Muscle of back (tissue), 13 donors: ENCODE data around the gene UBL3. TPM values are rescaled to one million over a fixed set of nuclear protein-coding genes. Genes with fewer than 3 reads are reported as not detected.

ENCODE experiments used
- DNase-seq, 3 donors: peaks; one replicate each; pipeline versions ENCODE4 v3.0.0 to v3.0.0-alpha.2; 2013
- long read RNA-seq, 9 donors: transcript quantifications; one replicate each; lab custom pipeline, GENCODE V29; 2026
- polyA plus RNA-seq, 10 donors: library from polyadenylated mRNA; unstranded; fragments of 120-200 nt; gene quantifications; one replicate each; pipeline ENCODE4 v1.2.1, GENCODE V29; 2013; ENCODE audit not compliant: insufficient read length in 10 of 10

UBL3 gene, protein sequence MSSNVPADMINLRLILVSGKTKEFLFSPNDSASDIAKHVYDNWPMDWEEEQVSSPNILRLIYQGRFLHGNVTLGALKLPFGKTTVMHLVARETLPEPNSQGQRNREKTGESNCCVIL
- 10 to 100 TPM; 28.6 to 32.0 (median 30.0) TPM for polyA plus RNA-seq
- long read RNA-seq, donor 1, full-length matches to known transcripts: 12 of 12 reads
- long read RNA-seq, donor 1, partial matches to known transcripts: 0 of 12 reads
- long read RNA-seq, donor 1, other reads (novel, unspliced or antisense): 0 of 12 reads
- long read RNA-seq, donor 2, full-length matches to known transcripts: 10 of 10 reads
- long read RNA-seq, donor 2, partial matches to known transcripts: 0 of 10 reads
- long read RNA-seq, donor 2, other reads (novel, unspliced or antisense): 0 of 10 reads
- long read RNA-seq, donor 3: 0 reads
- long read RNA-seq, donor 4, full-length matches to known transcripts: 3 of 3 reads
- long read RNA-seq, donor 4, partial matches to known transcripts: 0 of 3 reads
- long read RNA-seq, donor 4, other reads (novel, unspliced or antisense): 0 of 3 reads
- long read RNA-seq, donor 5, full-length matches to known transcripts: 10 of 10 reads
- long read RNA-seq, donor 5, partial matches to known transcripts: 0 of 10 reads
- long read RNA-seq, donor 5, other reads (novel, unspliced or antisense): 0 of 10 reads
- long read RNA-seq, donor 6, full-length matches to known transcripts: 20 of 20 reads
- long read RNA-seq, donor 6, partial matches to known transcripts: 0 of 20 reads
- long read RNA-seq, donor 6, other reads (novel, unspliced or antisense): 0 of 20 reads
- long read RNA-seq, donor 7, full-length matches to known transcripts: 10 of 10 reads
- long read RNA-seq, donor 7, partial matches to known transcripts: 0 of 10 reads
- long read RNA-seq, donor 7, other reads (novel, unspliced or antisense): 0 of 10 reads
- long read RNA-seq, donor 8, full-length matches to known transcripts: 8 of 8 reads
- long read RNA-seq, donor 8, partial matches to known transcripts: 0 of 8 reads
- long read RNA-seq, donor 8, other reads (novel, unspliced or antisense): 0 of 8 reads
- long read RNA-seq, donor 9: 0 reads

DNA sequence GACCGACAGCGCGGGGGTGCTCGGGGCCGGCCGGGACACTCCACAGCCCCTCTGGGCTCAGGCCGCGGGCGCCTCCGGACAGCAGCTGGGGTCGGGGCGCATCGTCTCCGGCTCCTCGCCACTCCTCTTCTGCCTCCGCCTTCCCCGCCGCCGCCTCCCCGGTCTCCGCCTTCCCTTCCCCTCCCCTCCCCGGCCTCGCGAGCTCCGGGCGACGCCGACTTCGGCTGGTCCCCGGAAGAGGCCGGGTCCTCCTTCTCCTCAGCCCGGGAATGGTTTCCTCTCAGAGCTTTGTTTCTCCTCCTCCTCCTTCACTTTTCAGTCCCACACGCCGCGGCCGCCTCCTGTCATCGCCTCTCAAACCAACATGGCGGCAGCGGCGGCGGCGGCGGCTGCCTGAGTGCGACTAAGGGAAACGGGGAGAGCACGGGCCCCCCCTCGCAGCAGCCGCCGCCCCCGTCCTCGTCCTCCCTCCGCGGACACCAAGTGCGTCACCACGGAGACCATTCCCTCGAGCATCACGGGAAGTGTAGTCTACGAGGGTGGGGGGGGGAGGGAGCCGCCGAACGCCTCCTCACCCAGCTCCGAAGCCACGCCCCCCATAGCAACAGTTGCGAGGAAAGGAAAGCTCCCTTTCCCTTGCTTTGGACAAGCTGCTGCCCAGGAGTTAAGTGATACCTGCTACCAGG lies at the start of gene UBL3:
TSS of gene UBL3 (minus strand) at position 405 of the 686 bp plus-strand sequence. CDS start 1,079 bp downstream, outside the sequence.
- peak; percentile 98 to 100 (median 99) for DNase-seq

DNA sequence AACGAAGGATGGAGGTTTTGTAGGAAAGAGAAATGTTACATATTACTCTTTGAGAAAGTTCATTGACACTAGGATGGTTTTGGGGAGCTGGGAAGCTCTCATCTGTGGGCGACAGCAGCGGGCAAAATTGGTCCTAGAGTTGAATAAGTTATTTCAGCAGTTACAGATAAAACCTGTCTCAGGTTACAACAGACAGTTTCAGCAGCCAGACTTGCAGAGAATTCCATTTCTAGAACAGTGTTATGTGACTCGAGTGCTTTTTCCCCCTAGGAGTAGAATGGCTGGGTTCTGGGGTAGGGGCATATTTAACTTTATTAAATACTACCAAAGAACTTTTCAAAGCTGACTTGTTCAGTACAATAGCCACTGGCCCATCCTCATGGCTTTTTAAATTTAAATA lies 46.7 kb upstream of the UBL3 start:
- DNase-seq: no peak

DNA sequence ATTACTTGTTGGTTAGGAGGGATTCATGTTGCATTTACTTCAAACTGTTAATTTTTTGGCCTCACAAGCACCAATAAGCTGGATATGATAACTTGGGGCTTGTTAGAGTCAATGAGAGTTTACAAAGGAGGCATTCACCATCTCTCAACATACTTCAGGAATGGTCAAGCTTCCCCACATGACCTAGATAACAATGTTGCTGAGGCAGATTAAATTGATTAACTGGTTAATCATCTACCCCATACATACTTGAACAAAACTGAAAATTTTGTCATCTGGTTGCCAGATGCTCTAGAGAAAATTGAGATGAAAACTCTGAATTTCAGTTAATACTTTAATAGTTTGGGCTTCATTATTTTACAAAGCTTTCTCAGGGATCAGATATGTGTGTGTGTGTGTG lies 43.0 kb upstream of the UBL3 start:
- DNase-seq: no peak

DNA sequence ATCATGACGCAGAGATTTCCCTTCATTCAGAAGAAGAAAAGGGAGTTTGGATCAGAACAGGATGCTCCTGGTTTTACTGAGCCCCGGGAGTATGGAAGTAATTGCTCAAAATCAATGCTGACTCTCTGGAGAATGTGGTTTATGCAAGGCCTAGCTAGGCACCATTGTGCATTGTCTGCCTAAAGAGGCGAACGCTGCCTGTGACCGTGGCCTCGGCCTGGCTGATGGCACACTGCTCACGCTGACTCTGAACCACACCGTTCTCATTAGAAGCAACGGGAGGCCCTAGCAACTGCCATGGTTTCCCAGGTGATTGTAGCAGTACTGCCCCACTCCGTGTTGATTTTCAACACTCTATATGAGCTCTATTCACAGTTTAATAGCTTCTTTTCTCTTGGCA lies 41.7 kb upstream of the UBL3 start:
- no peak for DNase-seq

- DNase-seq: no peak
Measured at GRCh38 chr13:29889111-29889510, 38.7 kb upstream of the UBL3 start.

DNA sequence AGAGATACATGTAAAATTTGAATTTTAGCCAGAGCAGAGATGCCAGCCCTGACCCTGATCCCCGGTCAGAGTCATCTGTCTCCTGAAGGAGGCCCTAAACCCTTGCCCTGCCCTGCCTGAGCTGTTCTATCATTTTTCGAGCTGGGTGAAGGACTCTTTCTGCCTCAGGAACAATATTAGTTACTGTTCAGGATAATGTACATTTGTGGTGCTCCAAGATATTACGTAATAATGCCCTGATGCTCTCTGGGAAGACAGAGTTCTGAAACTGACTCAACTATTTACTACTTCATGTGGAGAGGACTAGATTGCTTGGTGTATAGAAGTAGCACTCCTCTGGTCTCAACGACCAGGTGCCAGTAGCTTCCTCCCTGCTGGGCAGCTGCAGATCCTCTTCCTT lies 37.9 kb upstream of the UBL3 start:
- no peak for DNase-seq

GRCh38 chr13:29887686-29888085 lies 37.3 kb upstream of the UBL3 start:
- DNase-seq: no peak

- no peak for DNase-seq
Measured at GRCh38 chr13:29887030-29887557, 36.7 kb upstream of the UBL3 start.

GRCh38 chr13:29886446-29886845 lies 36.0 kb upstream of the UBL3 start:
- no peak for DNase-seq

GRCh38 chr13:29885989-29886388 lies 35.6 kb upstream of the UBL3 start:
- DNase-seq: no peak

DNA sequence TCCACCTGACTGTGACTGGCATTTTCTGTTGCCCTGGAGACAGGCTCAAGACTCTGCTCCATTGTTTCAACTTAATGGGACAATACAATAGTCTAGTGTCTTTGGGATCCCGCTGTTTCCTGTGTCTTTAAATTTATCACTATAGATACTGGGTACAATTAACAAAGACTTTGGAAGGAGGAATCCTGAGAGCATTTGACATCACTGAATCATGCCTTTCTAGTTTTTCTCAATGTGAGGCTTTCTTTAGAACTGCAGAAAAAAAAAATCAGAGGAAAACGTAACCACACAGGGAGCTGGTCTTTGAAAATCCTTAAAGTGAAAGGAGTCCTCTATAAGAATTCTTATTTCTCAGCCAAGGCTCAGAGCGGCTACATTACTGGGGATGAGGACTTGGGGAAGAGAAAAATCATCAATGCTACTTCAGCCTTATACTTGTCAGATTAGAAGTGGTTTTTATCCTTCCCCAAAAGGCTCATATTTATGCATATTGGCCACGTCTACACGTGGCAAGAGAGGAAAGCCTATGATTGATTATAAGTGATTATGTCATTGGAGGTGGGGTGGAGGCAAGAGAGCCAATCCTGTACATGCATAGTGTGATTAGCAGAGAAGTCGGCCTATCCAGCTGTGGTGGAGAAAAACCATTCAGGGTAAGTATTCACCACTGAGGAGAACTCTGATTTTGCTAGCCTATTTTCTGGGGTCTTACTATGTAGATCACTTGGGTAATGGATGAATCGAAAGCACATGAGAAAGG lies 34.4 kb upstream of the UBL3 start:
- no peak for DNase-seq

- no peak for DNase-seq
Measured at GRCh38 chr13:29883941-29884518, 33.6 kb upstream of the UBL3 start.

DNA sequence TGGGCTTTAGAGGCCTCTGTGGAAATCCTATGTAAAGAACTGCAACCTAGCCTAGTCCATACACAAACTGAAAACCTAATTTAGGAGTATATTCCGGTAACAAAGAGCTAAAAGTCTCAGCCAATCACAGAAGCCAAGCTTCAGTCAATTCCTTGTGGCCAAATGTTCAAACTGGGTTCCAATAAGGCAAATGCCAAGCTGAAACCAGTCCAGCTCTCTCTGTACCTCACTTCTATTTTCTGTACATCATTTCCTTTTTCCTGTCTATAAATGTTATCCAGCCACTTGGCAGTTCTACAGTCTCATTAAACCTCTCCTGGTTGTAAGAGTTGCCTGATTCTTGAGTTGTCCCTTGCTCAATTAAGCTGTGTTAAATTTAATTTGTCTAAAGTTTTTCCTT lies 31.7 kb upstream of the UBL3 start:
- no peak for DNase-seq

- DNase-seq: no peak
Measured at GRCh38 chr13:29878101-29878500, 27.7 kb upstream of the UBL3 start.

DNA sequence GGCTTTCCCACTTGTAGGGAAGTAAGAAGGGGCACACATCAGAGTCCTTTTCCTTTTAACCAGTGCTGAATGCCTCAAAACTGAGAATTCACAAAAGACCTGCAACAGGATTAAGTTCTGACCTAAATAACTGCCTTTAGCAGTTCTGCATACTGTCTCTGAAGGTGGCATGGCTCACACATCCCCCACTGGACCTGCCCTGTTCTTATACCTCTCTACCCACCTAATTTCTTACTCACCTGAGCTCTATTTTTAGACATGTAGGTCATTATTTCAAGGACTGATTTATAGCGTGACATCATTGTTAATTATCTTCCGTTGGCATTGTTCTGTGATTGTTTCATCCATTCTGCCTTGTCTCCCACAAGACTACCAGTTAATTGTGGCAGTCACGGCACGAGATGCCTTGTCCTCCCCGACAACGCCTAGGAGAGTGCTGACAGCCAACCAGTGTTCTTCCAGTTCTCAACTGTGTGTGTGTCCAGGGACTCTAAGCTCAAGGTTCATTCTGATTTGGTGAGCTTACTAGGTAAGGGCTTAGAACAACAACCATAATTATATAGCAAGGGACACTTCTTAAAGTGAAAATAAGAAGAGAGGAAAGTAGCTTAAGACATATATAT lies 27.1 kb upstream of the UBL3 start:
- no peak for DNase-seq

- DNase-seq: no peak
Measured at GRCh38 chr13:29875646-29876045, 25.2 kb upstream of the UBL3 start.

DNA sequence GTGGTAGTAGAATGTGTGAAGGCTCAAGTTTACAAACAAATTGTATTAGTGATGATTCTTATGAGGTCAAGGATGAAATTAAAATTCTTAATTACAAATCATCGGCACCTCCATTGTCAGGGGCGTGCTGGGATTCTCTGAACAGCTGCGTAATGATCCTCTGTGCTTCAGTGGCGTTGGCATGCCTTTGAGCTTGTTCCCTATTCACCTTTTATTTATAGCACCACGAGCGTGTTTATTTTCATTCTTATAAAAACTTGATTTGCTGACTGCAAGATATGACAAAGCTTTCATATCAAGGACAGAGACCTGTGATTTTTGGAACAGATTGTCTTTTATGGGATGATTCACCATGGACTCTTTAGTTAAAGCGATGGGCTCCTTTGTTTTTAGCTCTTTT lies 18.2 kb upstream of the UBL3 start:
- no peak for DNase-seq

DNA sequence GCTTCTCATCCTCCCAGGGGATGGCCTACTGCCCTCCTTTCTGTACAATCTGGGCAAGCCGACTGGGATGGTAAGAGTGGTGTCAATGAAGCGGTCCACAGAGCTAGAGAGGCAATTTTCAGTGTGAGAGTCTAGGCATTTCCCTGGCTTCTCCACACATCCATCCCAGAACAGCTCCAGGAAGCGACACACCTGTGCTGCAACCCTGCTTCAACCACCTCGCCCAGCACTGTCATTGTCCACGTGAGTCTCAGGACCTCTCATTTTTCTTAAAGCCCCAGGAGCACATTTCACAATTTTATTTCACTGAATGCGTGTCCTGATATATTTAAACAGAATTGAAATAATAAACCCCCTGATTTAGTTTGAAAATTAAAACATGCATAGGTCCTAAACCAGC lies 15.5 kb upstream of the UBL3 start:
- DNase-seq: no peak

DNA sequence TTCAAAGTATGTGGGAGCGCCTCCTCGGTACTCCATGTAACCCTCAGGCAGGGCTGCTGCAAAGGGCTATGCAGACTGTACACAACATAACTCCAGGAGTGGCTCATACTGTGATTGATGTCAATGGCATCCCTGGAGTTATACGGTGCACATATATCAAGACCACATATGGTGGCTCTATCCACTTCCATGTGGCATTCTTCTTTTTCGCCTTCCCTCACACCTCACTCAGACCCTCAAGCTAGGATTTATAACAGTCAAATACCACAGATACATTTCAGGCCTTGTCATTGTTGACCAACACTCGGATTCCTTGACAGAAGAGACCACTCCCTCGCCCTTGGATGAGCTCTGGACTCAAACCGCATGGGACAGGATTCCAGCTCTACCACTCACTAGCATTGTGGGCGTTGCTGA lies 11.3 kb upstream of the UBL3 start:
- DNase-seq: peak in 1 of 3 donors; percentile 94

GRCh38 chr13:29859971-29860370 lies 9.6 kb upstream of the UBL3 start:
- DNase-seq: no peak
